Stimulated activated CD4-positive, alpha-beta T cell treated with anti-CD3 and anti-CD28 coated beads, Interleukin-4, amount 100 ng/mL, for 48 hours (primary cell): ENCODE results near the gene B4GAT1.
A peak's percentile ranks its signal among the peaks of the same experiment; 100 is the strongest.

ENCODE experiments used
- DNase-seq, 2 donors: peaks; one replicate each; pipeline ENCODE4 v3.0.0-alpha.2; 2020; ENCODE audit warnings: low read depth in 2 of 2

The B4GAT1 gene

DNA sequence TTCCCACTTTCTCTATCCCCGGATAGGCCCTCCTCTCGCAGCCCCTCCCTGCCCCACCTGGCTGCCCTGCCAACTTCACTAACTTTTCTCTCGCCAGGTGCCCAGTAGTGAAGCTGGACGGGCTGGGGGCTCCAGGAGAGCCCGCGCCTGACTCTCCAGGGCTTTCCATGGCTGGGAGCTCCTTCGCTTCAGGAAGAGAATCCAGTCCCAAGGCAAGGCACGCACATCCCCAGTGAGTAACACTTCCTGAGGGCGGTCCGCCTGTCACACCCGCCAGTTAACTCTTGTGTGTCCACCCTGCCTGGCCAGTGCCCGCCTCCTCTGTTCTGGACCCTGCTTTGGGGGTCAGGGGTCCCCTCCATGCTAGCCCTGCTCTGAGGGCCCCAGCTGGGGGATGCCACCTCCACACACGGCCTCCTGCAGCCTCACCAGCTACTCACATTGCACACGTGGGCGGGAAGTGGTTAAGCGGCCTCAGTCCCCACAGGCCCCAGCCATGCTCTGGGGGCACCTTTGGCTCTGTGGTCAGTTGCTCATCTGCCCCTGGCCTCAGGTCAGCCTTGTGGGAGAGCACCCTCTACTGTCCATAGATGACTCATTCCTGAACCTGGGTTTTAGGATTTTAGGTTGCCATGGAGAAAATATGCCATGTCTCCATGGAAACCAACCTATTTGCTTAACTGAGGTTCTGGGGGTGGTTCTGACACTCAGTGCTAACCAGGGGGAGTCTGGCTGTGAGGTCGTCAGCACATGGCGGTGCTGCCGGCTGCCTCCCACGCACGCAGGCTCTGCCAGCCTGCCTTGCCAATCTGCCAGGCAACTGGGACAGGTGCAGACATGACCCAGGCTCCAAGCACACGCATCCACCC, 11.0 kb downstream of the B4GAT1 start, which contains the start of gene RIN1:
TSS of gene RIN1 (minus strand) at position 201 of the 869 bp plus-strand sequence. CDS start at position 169, 32 bp downstream.
- DNase-seq: peak; percentile 43 to 64

DNA sequence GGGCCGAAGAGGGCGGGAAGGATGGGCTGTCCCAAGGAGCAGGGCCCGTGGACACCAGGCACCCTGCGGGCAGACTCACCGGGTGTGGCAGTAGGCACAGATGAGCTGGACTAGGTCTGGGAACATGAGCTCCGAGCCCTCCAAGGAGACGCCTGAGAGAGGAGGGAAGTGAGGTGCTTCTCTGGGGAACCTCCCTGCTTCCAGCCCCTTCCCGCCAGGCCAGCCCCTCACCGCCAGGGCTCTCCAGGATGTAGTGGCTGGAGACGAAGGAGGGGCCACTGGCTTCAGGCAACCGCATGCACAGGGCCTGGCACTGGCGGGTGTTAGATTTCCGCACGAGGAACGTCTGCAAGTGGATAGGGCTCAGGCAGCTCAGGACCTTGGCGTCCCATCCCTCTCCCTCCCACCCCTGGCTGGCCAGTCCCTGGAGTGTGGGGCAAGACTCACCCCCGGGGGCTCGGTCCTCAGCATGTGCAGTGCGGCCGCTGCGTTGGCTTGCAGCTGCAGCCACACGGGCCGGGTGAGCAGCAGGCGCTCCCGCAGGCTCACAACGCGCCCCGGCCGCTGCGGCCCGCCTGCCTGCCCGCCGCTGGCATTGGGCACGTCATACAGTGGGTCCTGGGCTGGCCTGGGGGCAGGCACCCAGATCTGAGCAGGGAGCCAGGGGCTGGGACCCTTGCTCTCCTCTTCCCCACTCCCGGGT, 11.7 kb downstream of the B4GAT1 start:
- DNase-seq: no peak

DNA sequence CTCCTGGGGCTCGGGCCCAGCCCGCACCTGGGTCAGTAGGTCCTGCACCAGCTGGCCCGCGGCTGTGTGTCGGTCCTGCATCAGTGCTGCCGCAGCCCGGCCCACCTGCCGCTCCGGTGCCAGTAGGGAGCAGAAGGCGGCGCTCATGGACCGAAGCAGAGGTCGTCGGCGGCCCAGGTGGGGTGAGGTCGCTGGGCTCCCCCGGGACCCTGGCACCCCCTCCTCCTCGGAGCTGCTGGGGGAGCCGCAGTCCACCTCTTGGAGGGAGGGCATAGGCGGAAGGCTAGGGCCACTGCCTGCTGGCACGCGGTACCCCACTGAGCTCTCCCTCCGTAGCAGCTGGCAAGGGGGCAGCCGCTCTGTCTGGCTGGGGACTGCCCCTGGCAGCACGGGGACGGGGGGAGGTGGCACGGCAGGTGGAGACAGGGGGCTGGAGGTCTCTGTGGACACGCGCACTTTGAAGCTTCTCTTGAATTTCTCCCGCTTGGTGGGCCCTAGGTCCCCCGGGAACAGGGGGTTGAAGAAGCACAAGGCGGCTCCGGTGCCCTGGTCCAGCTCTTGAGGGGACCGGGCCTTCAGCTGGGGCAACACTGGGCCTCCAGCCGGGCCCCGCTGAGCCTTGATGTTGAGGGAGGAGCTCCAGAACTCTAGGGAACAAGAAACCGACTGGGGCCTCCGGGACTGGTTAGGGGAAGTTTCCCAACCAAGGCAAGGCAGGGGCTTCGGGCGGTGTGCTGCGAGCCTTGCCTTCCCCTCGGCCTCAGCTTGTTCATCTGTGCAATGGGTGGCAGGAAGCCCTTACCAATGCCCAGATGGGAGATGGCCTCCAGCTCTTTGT, 12.6 kb downstream of the B4GAT1 start:
- no peak for DNase-seq

DNA sequence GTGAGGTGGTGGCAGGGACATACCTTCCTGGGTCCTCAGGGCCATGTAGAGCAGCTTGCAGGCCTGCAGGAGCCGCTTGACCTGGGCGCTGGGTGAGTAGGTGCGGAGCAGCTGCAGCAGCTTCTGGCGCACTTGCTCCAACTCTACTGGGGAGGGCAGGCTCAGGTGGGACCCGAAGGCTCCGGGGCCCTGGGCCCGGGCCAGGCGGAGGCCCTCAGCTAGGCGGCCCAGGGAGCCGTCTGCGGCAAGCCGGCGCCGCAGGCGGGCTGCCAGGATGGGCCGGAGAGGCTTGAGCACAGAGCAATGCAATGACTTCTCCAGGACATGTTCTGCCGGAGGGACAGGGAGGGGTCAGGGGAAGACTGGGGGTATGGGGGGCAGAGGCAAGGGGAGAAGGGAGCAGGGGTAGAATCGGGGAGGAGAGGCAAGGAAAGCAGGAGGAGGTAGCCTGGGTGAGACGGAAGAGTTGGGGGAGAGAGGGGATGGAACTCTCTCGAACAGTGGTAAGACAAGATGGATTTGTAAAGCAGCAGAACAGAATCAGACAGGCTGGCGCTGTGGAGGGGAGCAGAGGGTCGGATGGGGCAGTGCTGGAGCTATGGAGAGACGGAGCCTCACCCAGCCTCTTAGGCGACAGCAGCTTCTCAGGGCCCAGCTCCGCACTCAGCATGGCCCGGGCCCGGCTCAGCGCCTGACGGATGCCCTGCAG, 13.4 kb downstream of the B4GAT1 start:
- no peak for DNase-seq

GRCh38 chr11:66333220-66333877, 14.1 kb downstream of the B4GAT1 start:
- no peak for DNase-seq

DNA sequence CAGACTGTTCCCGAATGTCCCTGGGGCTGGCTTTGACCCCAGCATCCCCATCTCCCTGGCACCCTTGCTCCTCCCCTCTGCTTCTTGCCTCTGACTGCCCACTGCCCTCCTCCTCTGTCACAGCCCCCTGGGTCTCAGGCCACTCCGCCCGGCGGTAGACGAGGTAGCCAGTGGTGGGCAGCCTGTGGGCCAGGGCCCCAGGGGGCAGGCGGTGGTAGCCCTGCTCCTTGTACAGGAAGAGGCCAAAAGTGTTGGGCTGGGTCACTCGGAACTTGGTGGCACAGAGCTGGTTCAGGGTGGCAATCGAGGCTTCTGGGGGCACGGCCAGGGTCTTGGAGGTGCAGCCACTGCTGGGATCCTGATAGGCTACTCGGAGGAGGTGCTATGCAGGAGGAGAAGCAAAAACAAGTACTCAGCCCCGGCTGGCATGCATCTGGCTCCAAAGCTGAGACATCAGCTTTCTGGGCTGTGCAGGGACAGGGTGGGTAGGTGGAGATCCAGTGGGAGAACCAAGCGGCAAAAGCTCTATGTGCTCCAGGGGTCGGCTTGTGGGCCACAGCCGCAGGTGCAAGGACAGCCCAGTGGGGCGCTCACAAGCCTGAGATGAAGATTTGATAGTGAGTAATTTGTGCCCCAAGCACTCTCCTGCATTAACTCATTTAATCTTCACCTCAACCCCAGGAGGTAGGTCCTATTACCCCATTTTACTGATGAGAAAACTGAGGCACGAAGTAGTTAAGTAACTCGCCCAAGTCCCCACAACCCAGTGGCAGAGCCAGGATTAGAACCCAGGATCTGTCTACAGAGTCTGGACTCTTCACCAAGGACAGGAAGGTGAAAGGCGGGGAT, 14.8 kb downstream of the B4GAT1 start:
- no peak for DNase-seq

DNA sequence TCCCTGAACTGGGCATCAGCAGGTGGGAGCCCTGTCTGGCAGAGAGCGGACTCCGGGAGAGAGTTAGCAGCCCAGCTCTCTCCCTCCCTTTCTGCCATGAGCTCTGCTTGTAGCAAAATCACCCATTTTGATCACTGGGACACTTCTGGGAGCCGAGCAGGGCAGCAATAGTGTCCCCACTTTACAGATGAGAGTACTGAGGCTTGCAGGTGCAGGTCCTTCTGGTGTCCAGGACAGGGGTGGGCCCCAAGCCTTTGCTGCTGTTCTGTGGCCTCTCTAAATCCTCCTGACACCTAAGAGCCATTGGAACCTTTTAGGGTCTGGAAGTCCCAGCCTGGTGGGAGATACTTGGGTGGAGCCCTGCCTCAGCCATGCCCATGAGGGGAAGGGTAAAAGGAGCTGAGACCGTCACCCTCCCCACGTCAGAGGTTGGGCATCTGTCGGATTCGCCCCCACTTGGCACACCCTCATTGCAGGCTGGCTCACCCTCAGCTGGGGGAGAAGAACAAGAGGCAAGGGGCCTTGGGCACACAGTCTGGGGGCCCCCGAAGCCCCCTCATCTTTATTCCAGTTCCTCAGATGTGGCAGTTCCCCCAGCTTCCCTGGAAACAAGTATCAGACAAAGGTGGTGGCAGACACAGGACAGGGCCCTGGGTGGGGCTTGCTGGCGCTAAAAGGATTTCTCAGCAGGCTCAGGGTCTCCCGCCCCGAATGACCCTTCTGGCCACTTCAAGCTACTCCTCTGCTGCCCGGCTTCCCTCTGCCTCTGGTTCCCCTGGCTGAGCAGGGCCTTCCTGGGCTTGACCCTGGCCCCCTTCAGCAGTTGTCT, 15.7 kb downstream of the B4GAT1 start:
- no peak for DNase-seq

GRCh38 chr11:66330931-66331330, 16.5 kb downstream of the B4GAT1 start:
- no peak for DNase-seq

DNA sequence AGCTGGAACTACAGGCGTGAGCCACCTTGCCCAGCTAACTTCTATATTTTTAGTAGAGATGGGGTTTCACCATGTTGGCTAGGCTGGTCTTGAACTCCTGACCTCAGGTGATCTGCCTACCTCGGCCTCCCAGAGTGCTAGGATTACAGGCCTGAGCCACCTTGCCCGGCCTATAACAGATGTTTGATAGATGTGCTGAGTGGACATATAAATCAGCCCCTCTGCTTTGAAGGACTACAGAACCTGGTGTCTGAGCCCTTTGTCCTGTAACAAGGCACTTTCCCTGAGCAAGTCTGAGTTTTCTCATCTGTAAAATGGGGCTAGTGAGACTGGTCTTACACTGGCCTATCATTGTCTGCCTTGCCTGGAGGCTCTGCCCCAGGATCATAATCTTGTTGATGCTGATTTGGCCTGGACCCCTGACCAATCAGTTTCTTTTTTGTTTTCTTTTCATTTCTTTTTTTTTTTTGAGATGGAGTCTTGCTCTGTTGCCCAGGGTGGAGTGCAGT, 18.2 kb downstream of the B4GAT1 start:
- no peak for DNase-seq

DNA sequence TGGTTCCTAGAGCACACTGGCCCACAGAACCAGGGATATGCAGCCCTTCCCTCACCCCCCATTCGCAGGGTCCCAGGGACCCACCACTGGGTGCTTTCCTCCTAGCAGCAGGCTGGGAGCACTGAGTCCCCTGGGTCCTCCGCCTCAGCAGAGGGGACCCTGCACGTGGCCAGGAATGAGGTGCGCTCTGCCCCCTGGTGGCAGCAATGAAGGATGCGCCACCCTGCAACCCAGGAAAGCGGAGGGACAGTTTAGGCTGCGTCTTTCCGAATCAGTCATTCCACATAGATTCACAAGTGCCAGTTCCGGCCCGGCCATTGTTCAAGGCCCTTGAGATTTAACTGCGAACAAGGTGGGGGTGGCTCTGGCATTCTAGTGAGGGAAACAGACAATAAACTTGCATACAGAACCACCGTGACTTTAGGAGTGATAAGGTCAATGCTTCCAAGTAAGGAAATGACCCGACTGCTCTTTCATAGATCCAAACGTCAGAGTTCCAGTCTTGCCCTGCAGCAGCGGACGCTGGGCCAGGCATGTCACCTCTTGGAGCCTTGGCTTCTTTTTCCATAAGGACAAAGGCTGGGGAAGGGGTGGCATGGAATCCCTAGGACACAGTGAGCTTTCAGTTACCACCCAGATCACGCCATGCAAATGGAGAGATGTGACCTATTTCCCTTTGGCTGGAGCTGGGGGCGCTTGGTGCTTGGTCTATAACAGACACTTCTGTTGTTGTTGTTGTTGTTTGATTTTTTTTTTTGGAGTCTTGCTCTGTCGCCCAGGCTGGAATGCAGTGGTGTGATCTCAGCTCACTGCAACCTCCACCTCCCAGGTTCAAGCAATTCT, 18.9 kb downstream of the B4GAT1 start:
- DNase-seq: peak; percentile 78

DNA sequence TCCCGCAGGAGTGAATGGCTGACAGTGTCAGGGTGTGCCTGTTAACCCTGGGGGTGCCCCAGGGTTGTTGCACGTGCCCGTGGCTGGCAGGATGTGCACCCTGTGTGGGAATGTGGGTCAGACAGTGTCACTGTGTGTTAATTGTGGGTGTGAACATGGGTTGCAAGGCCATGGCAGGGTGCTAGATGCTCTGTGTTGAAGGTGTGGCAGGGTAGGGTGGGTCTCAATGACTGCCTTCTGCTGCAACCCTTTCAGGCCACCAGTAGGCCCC, 19.5 kb downstream of the B4GAT1 start:
- no peak for DNase-seq

DNA sequence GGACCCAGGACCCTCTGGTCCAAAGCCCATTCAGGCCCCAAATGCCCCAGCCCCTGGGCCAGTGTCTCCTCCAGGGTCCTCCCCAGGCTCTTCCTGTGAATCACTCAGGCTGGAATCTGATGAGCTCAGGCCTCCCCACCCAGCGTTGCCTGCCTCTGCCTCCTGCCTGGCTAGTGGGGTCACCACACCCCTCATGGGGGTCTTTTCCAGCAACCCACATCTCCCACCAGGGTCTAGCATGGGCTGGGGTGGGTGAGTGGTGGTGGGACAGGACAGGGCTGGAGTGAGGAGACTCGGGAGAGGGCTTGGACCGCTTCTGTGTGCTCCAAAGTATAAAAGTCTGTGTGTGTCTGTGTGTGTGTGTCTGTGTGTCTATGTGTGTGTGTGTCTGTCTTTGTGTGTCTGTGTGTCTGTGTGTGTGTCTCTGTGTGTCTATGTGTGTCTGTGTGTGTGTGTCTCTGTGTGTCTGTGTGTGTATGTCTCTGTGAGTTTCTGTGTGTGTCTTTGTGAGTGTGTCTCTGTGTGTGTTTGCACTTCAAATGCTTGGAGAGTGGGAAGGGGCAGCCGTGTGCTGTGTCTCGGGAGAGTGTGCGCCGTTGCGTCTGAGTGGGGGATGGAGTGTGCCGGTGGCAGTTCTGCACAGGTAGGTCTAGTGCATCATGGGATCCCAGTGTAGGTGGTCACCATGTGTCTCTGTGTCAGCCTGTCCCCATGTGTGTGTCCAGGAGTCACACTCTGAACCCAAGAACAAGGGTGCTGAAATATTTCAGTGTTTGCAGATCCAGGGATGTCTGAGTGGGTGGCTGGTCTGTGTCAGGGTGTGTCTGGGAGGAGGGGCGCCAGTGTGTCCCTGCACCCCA, 20.0 kb downstream of the B4GAT1 start:
- DNase-seq: no peak

- no peak for DNase-seq
These were observed 20.9 kb downstream of the B4GAT1 start for GRCh38 chr11:66326261-66327111.

GRCh38 chr11:66325263-66325671, 22.2 kb downstream of the B4GAT1 start:
- no peak for DNase-seq

- no peak for DNase-seq
These were observed 22.8 kb downstream of the B4GAT1 start for GRCh38 chr11:66324664-66325063.

- DNase-seq: no peak
These were observed 23.7 kb downstream of the B4GAT1 start for GRCh38 chr11:66323684-66324083.
